HG03432 (cell line): ENCODE results near the gene TCEA2.

Source experiments
- ATAC-seq: cut with Tn5 transposase; IDR thresholded peaks from one replicate; pipeline ENCODE4 v1.9.1; 2021; ENCODE audit warnings: mild to moderate bottlenecking, moderate library complexity; ENCODE audit not compliant: unreplicated experiment

TCEA2 gene

GRCh38 chr20:64090165-64090564 lies 27.2 kb downstream of the TCEA2 start:
- ATAC-seq = no peak

- no peak for ATAC-seq
Measured at GRCh38 chr20:64091340-64091739, 28.3 kb downstream of the TCEA2 start.

DNA sequence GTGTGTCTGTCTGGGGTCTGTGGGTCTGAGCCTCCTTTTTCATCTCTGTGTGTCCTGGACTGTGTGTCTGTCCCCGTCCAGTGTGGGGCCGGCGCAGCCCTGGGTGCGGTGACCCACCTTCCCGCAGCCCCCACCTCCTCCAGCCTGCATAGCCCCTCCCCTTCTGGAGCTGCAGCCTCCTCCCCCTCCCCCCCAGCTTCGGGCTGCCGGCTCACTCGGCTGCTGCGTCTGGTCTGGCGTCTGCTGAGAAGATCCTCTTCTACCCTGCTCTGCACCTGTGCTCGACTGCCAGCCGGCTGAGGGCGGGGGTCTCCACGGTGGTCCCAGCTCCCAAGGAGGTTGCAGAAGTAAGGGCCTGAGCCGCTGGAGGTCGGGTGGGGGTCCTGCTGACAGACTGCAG lies 28.8 kb downstream of the TCEA2 start:
- no peak for ATAC-seq

- no peak for ATAC-seq
Measured at GRCh38 chr20:64092258-64093012, 29.4 kb downstream of the TCEA2 start.

- no peak for ATAC-seq
Measured at GRCh38 chr20:64093013-64093503, 30.1 kb downstream of the TCEA2 start.

- ATAC-seq = no peak
Measured at GRCh38 chr20:64095455-64095854, 32.5 kb downstream of the TCEA2 start.

GRCh38 chr20:64095927-64096326 lies 32.9 kb downstream of the TCEA2 start:
- no peak for ATAC-seq

- ATAC-seq = no peak
Measured at GRCh38 chr20:64096535-64096934, 33.5 kb downstream of the TCEA2 start.

DNA sequence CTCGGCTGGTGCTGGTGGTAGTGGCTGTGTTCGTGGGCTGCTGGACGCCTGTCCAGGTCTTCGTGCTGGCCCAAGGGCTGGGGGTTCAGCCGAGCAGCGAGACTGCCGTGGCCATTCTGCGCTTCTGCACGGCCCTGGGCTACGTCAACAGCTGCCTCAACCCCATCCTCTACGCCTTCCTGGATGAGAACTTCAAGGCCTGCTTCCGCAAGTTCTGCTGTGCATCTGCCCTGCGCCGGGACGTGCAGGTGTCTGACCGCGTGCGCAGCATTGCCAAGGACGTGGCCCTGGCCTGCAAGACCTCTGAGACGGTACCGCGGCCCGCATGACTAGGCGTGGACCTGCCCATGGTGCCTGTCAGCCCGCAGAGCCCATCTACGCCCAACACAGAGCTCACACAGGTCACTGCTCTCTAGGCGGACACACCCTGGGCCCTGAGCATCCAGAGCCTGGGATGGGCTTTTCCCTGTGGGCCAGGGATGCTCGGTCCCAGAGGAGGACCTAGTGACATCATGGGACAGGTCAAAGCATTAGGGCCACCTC lies 35.5 kb downstream of the TCEA2 start:
- no peak for ATAC-seq

DNA sequence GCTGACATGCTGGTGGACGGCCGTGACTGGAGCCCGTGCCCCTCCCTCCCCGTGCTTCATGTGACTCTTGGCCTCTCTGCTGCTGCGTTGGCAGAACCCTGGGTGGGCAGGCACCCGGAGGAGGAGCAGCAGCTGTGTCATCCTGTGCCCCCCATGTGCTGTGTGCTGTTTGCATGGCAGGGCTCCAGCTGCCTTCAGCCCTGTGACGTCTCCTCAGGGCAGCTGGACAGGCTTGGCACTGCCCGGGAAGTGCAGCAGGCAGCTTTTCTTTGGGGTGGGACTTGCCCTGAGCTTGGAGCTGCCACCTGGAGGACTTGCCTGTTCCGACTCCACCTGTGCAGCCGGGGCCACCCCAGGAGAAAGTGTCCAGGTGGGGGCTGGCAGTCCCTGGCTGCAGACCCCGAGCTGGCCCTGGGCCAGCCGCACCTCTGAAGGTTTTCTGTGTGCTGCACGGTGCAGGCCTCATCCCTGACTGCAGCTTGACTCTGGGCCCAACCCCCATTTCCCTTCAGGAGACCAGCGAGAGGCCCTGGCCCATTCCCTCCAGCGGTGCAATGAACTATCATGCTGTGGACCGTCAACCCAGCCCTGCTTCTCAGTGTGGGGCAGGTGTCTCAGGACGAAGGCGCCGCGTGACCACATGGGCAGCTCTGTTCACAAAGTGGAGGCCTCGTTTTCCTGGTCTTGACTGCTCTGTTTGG lies 36.2 kb downstream of the TCEA2 start:
- ATAC-seq = no peak

DNA sequence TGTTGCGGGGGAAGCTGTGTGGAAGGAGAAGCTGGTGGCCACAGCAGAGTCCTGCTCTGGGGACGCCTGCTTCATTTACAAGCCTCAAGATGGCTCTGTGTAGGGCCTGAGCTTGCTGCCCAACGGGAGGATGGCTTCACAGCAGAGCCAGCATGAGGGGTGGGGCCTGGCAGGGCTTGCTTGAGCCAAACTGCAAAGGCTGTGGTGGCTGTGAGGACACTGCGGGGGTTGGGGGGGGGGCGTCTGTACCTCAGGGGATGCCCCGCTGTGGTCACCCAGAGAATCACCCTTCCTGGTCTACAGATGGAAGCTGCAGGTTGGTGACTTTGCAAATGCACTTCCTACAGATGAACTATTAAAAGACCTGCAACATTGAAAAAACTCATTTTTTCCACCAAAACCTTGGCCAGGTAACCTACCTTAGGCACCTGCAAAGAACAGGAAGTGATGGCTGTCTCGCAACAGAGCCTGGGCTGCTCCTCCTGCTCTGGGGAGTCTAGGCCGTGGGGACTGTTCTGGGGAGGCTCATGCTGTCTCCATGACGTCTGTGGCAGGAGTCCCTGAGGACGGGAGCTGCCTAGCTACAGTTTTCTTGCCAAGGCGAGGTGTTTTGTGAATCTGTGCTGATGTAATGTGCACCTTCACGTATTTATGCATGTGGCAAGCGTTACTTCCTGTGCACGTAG lies 37.0 kb downstream of the TCEA2 start:
- ATAC-seq = no peak

DNA sequence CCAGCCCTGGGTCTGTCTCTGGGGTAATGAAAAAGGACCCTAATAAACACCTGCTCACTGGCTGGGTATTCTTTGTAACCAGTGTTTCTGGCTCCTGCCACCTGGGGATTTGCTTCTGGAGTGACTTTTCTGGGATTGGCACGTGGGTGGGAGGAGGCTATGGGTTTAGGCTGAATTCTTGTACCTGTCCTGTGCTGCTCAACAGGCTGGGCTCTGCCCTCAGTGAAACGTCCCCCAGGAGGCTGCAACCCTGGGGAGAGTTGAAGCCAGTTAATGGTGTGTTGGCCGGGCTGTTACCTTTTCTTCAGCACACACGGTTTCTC lies 37.5 kb downstream of the TCEA2 start:
- no peak for ATAC-seq

DNA sequence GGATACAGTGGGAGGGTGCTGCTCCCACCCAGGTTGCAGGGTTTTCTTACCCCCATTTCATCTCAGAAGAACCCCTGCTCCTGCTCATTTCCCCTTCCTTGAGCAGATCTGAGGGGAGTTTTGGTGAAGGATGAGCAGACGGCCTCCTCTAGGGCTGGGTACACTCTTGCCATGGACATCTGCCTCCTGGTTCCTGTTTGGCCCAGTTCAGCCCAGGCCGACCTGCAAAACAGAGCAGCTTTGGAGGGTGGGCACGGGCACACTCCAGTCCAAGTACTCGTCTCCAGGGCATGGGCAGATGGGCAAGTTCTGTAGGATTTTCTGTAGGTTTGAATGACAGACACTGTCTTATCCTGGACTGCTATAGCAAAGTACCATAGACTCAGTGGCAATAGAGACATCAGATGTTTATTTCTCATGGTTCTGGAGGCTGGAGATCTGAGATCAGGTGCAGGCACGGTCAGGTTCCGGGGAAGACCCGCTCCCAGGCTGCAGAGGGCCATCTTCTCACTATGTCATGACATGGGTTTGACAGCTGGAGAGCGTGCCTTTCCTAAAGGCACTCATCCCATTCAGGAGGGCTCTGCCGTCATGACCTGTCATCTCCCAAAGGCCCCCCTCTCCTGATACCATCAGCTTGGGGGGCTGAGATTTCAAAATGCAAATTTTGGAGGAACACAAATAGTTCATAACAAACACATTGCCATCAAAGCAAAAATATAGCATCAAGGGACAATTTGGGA lies 38.1 kb downstream of the TCEA2 start:
- ATAC-seq = no peak

- ATAC-seq = no peak
Measured at GRCh38 chr20:64101731-64102621, 39.0 kb downstream of the TCEA2 start.

DNA sequence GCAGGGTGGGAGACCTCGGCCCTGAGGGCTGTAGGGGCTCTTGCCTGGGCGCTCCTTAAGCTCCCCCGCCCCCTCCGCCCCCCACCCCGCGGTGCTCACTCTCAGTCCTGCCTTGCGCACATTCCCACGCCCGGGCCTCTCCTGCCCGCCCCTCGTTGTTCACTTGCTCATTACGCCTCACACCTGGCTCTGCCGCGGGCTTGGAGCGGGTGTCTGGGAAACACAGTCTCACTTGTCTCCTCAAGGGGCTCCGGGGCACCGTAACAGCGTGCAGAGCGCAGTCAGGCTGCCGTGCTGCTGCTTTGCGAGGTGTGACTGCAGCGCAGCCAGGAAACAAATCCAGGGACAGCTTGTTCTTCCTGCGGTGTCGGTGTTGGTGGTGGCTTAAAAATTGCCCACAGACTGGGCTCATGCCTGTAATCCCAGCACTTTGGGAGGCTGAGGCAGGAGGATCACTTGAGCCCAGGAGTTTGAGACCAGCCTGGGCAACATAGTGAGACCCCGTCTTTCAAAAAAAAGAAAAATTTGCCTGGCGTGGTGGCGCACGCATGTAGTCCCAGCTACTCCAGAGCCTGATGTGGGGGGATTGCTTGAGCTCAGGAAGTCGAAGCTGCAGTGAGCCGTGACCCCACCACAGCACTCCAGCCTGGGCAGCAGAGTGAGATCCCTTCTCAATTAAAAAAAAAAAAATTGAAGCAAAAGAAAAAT lies 39.8 kb downstream of the TCEA2 start:
- ATAC-seq = no peak

DNA sequence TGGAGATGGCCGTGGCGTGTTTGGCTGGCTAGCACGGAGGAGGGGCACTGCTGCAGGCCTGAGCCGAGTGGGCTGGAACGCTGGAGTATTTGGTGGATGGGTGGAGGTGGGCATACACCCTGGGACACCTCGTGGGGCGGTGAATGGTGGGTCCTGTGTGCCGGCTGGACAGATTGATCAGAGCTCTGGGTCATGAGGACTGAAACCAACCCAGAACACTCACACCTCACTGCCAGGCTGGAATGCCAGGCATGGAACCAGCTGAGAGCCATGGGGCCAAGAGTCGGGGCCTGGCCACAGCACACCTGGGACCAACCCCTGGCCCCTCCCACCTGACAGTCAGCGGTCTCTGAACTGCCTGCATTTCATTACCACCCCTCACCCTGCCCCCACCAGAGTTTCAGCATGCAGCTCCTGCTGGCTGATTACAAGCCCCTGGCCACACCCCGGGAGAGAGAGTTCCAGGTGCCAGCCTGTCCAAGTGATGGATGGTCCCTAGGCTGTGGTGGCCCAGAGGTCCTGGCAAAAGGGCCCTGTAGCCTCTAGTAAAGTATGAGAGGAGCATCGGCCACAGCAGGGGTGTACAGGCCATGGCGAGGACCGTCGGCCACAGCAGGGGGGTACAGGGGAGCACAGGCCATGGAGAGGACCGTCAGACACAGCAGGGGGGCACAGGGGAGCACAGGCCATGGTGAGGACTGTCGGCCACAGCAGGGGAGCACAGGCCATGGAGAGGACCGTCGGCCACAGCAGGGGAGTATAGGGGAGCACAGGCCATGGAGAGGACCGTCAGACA lies 41.1 kb downstream of the TCEA2 start:
- no peak for ATAC-seq

DNA sequence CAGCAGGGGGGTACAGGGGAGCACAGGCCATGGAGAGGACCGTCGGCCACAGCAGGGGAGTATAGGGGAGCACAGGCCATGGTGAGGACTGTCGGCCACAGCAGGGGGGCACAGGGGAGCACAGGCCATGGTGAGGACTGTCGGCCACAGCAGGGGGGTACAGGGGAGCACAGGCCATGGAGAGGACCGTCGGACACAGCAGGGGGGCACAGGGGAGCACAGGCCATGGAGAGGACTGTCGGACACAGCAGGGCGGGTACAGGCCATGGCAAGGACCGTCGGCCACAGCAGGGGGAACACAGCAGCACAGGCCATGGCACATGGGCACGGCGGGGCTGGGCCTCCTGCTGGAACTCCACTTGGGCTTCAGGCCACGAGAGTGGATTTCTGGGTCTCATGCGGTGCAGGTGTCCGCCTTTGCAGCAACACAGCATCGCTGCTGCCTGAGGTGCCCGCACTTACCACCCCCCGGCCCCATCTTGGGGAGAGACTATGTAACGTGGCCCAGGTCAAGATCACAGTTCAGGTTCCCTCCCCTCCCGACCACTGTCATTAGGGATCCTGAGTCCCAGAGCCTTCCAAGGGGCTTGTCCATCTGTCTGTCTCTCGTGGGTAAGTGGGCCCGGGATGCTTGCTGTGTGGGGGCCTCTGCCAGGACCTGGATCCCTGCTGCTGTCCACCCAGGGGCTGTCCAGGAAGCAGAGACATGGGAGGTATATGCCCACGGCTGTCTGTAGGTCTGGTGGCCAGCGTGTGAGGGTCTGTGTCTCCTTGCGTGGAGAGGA lies 41.9 kb downstream of the TCEA2 start:
- no peak for ATAC-seq
